ENCODE results near the gene ADAMTSL5. TPM values are rescaled to one million over a fixed set of nuclear protein-coding genes. Genes with fewer than 3 reads are reported as not detected.
"Not testable (repeated sequence)": the region's sequence is repeated elsewhere in the genome, so short reads cannot be mapped to it uniquely, and the experiment has no call there.

The ADAMTSL5 gene
- total and polyA plus RNA-seq, 10 donors = 0.13 to 2.0 (median 0.50) TPM

DNA sequence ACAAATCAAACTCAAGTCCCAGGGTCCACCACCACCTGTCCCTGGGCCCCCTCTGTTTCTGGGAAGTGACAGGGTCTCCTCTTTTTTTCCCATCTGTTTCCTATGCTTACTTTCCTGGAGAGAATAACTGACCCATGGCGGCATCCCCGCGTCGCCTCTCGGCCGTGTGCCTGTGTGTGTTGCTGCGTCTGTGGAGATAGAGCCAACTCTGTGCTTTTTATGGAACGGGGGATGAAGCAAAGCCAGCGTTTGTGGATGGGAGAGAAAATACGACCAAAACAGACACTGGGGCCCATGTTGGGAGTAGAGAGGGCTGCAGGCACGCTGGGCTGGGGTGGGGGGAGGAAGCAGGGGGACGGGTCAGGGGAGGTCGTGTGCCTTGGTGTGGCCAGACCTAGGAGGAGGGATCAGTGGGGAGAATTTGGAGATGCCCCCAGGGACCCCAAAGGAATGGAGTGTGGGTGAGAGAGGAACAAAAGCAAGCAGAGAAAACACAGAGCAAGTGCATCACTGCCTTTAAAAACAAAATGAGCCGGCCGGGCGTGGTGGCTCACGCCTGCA lies 27.6 kb upstream of the ADAMTSL5 start:
- Histone ChIP-seq H3K9me3 (peaks cover 0 to 4% (median 0%) of the 10 kb centered on the region in 8 donors), H3K4me3 (no peak overlapping the region), H3K27ac (no peak overlapping the region), H3K36me3 (no peaks in the 10 kb centered on the region), H3K4me1 (no peaks in the 10 kb centered on the region), H3K27me3 (replicated peaks in 1 of 7) (peaks cover 0 to 94% (median 23%) of the 10 kb centered on the region in 7 donors)
- intact Hi-C loops (cut with DNase I; ENCODE audit: low total_unique reads) = no loop called here
- 36 to 49% (median 38%) methylated on average over 17 of the region's 17 CpGs for WGBS, 5 donors
- no peak for TF ChIP-seq POLR2AphosphoS5 (IDR thresholded peaks at IDR 0.05)
- TF ChIP-seq, protein P1, sequence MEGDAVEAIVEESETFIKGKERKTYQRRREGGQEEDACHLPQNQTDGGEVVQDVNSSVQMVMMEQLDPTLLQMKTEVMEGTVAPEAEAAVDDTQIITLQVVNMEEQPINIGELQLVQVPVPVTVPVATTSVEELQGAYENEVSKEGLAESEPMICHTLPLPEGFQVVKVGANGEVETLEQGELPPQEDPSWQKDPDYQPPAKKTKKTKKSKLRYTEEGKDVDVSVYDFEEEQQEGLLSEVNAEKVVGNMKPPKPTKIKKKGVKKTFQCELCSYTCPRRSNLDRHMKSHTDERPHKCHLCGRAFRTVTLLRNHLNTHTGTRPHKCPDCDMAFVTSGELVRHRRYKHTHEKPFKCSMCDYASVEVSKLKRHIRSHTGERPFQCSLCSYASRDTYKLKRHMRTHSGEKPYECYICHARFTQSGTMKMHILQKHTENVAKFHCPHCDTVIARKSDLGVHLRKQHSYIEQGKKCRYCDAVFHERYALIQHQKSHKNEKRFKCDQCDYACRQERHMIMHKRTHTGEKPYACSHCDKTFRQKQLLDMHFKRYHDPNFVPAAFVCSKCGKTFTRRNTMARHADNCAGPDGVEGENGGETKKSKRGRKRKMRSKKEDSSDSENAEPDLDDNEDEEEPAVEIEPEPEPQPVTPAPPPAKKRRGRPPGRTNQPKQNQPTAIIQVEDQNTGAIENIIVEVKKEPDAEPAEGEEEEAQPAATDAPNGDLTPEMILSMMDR (IDR thresholded peaks at IDR 0.05 in 8 of 11, conservative IDR thresholded peaks at IDR 0.05 in 3 of 11) = no peak
- no peak for TF ChIP-seq POLR2A (IDR thresholded peaks at IDR 0.05)
- no peak for DNase-seq

- intact Hi-C loops (cut with DNase I; ENCODE audit: low total_unique reads); H3K9me3 ChIP-seq; DNase-seq; H3K27ac ChIP-seq; H3K36me3 ChIP-seq; H3K4me1 ChIP-seq; H3K4me3 ChIP-seq: not testable (repeated sequence)
- peaks cover 0 to 94% (median 23%) of the 10 kb centered on the region in 7 donors for H3K27me3 ChIP-seq (replicated peaks in 1 of 7)
- 87 to 90% (median 89%) methylated on average over 11 of the region's 11 CpGs for WGBS, 5 donors
Observed at GRCh38 chr19:1539749-1540148, 26.9 kb upstream of the ADAMTSL5 start.

DNA sequence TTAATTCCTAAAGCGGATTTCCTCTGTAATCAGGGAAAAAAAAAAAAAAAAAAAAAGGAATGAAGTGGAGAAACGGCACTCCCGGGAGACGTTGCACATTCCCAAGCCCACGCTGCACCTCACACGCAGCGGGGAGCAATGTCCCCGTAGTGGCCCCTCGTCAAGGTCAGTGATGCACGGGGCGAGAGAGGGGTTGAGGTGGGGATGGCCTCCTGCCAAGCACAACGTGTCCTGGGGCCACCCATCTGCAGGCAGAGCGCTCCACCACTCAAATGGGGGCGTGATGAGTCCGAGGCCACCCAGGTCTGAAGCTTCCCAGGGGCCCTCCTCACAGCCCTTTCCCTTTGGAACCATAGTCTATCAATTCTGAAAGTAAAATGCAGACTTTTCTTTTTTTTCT lies 26.2 kb upstream of the ADAMTSL5 start:
- no peaks in the 10 kb centered on the region for H3K36me3 ChIP-seq
- H3K4me1 ChIP-seq = no peaks in the 10 kb centered on the region
- H3K27me3 ChIP-seq (replicated peaks in 1 of 7) = peaks cover 0 to 91% (median 23%) of the 10 kb centered on the region in 7 donors
- no peak overlapping the region for H3K4me3 ChIP-seq
- H3K27ac ChIP-seq = no peak overlapping the region
- 40 to 56% (median 51%) methylated on average over 15 of the region's 15 CpGs for WGBS, 5 donors
- no peak for DNase-seq
- H3K9me3 ChIP-seq = peaks cover 0 to 4% (median 0%) of the 10 kb centered on the region in 8 donors
- TF ChIP-seq POLR2AphosphoS5 (IDR thresholded peaks at IDR 0.05) = no peak
- TF ChIP-seq, protein P1 (IDR thresholded peaks at IDR 0.05 in 8 of 11, conservative IDR thresholded peaks at IDR 0.05 in 3 of 11) = no peak
- no peak for TF ChIP-seq POLR2A (IDR thresholded peaks at IDR 0.05)
- intact Hi-C loops (cut with DNase I; ENCODE audit: low total_unique reads) = no loop called here

DNA sequence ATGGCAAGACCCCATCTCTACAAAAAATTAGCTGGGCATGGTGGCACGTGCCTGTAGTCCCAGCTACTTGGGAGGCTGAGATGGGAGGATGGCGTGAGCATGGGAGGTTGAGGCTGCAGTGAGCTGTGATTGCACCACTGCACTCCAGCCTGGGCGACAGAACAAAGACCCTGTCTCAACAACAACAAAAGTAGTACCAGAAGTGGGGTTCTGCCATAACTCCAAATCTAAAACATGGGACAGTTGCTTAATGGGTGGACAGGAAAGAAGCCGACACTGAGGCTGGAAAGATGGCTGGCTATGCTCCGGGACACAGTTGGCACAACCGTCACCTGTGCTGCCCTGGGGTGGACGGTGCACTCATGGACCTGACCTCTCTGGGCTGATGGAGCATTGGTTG lies 22.9 kb upstream of the ADAMTSL5 start:
- H3K27me3 ChIP-seq (replicated peaks in 1 of 7) = peaks cover 0 to 91% (median 15%) of the 10 kb centered on the region in 7 donors
- H3K4me3 ChIP-seq; H3K27ac ChIP-seq; DNase-seq; H3K9me3 ChIP-seq; H3K4me1 ChIP-seq; intact Hi-C loops (cut with DNase I; ENCODE audit: low total_unique reads); H3K36me3 ChIP-seq: not testable (repeated sequence)
- 92 to 95% (median 93%) methylated on average over 7 of the region's 7 CpGs for WGBS, 5 donors

DNA sequence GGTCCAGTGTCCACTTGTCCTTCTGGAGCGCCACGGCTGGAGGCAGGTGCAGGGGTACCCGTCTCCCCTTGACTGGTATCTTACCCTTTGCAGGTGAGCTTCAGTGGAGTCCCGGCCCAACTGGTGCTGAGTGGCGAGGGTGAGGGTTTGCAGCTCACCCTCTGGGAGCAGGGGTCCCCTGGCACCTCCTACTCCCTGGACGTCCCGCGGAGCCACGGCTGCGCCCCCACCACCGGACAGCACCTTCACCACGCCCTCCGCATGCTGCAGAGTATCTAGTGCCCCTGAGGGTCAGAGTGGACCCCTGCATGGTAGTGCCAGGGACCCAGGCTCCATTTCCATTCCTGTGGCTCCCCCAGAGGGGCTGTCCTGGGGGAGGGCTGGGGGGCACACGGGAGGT lies 22.2 kb upstream of the ADAMTSL5 start:
- DNase-seq = no peak
- TF ChIP-seq, protein P1 (IDR thresholded peaks at IDR 0.05 in 8 of 11, conservative IDR thresholded peaks at IDR 0.05 in 3 of 11) = no peak
- WGBS, 5 donors = 77 to 95% (median 85%) methylated on average over 6 to 14 of the region's 14 CpGs

More for the DNA sequence above, 22.2 kb upstream of the ADAMTSL5 start:
- H3K9me3 ChIP-seq = peaks cover 0 to 4% (median 0%) of the 10 kb centered on the region in 8 donors
- no peaks in the 10 kb centered on the region for H3K36me3 ChIP-seq
- H3K27me3 ChIP-seq (replicated peaks in 1 of 7) = peaks cover 0 to 91% (median 10%) of the 10 kb centered on the region in 7 donors
- H3K4me3 ChIP-seq = no peak overlapping the region
- no peak overlapping the region for H3K27ac ChIP-seq
- intact Hi-C loops (cut with DNase I; ENCODE audit: low total_unique reads) = no loop called here
- no peaks in the 10 kb centered on the region for H3K4me1 ChIP-seq

All from spleen (tissue), 11 donors.